ENCODE measurements around the gene CCDC6. TPM values are rescaled to one million over a fixed set of nuclear protein-coding genes. Genes with fewer than 3 reads are reported as not detected.

Gene CCDC6
- total RNA-seq, 1 donor from 2014 or later = 42.7 TPM

- TF ChIP-seq CTCF (IDR thresholded peaks at IDR 0.05; ENCODE audit: insufficient read depth, low read length, poor library complexity, severe bottlenecking) = no peak
- no peaks in the 10 kb centered on the region for H3K36me3 ChIP-seq (ENCODE audit: control insufficient read depth, insufficient read depth, low read length)
- no peaks in the 10 kb centered on the region for H3K27me3 ChIP-seq (ENCODE audit: control insufficient read depth, insufficient read depth, low read length)
- DNase-seq (ENCODE audit: low read depth) = no peak
- H3K4me3 ChIP-seq (ENCODE audit: low read depth, low read length) = no peak overlapping the region
These were observed 96.7 kb downstream of the CCDC6 start for GRCh38 chr10:59809644-59809974.

GRCh38 chr10:59808896-59809643 lies 97.3 kb downstream of the CCDC6 start:
- no peaks in the 10 kb centered on the region for H3K36me3 ChIP-seq (ENCODE audit: control insufficient read depth, insufficient read depth, low read length)
- DNase-seq (ENCODE audit: low read depth) = peak; percentile 18
- TF ChIP-seq CTCF (IDR thresholded peaks at IDR 0.05; ENCODE audit: insufficient read depth, low read length, poor library complexity, severe bottlenecking) = peak; percentile 81
- no peaks in the 10 kb centered on the region for H3K27me3 ChIP-seq (ENCODE audit: control insufficient read depth, insufficient read depth, low read length)
- H3K4me3 ChIP-seq (ENCODE audit: low read depth, low read length) = no peak overlapping the region

GRCh38 chr10:59807629-59808620 lies 98.4 kb downstream of the CCDC6 start:
- H3K36me3 ChIP-seq (ENCODE audit: control insufficient read depth, insufficient read depth, low read length) = peaks cover 2% of the 10 kb centered on the region
- no peak for DNase-seq (ENCODE audit: low read depth)
- no peaks in the 10 kb centered on the region for H3K27me3 ChIP-seq (ENCODE audit: control insufficient read depth, insufficient read depth, low read length)
- no peak for TF ChIP-seq CTCF (IDR thresholded peaks at IDR 0.05; ENCODE audit: insufficient read depth, low read length, poor library complexity, severe bottlenecking)
- no peak overlapping the region for H3K4me3 ChIP-seq (ENCODE audit: low read depth, low read length)

- Histone ChIP-seq H3K36me3 (ENCODE audit: control insufficient read depth, insufficient read depth, low read length) (peaks cover 2% of the 10 kb centered on the region), H3K4me3 (ENCODE audit: low read depth, low read length) (no peak overlapping the region), H3K27me3 (ENCODE audit: control insufficient read depth, insufficient read depth, low read length) (no peaks in the 10 kb centered on the region)
- DNase-seq (ENCODE audit: low read depth) = no peak
- TF ChIP-seq CTCF (IDR thresholded peaks at IDR 0.05; ENCODE audit: insufficient read depth, low read length, poor library complexity, severe bottlenecking) = peak; percentile 38
These were observed 101.3 kb downstream of the CCDC6 start for GRCh38 chr10:59805014-59805413.

- TF ChIP-seq CTCF (IDR thresholded peaks at IDR 0.05; ENCODE audit: insufficient read depth, low read length, poor library complexity, severe bottlenecking) = no peak
- H3K4me3 ChIP-seq (ENCODE audit: low read depth, low read length) = no peak overlapping the region
- H3K36me3 ChIP-seq (ENCODE audit: control insufficient read depth, insufficient read depth, low read length) = peaks cover 2% of the 10 kb centered on the region
- no peak for DNase-seq (ENCODE audit: low read depth)
- no peaks in the 10 kb centered on the region for H3K27me3 ChIP-seq (ENCODE audit: control insufficient read depth, insufficient read depth, low read length)
These were observed 102.1 kb downstream of the CCDC6 start for GRCh38 chr10:59804220-59804619.
